ENCODE results near the gene CSNK2A1. TPM values are rescaled to one million over a fixed set of nuclear protein-coding genes. Genes with fewer than 3 reads are reported as not detected.

Gene CSNK2A1
- total and polyA plus RNA-seq, 2 donors (not counting 3 experiments of a cell fraction or from before 2014, with no cell fraction given) = 68.4 to 142 TPM

GRCh38 chr20:432677-433299, 110.8 kb downstream of the CSNK2A1 start:
- no peaks in the 10 kb centered on the region for H4K20me1 ChIP-seq (replicated peaks; ENCODE audit: control insufficient read depth, extremely low read depth, insufficient read depth, low read length)
- DNase-seq (ENCODE audit: low read depth, low spot score) (no peak), FAIRE-seq (no peak)
- no peaks in the 10 kb centered on the region for H3K27me3 ChIP-seq (ENCODE audit: control insufficient read depth in 2 of 2, insufficient read depth in 2 of 2, low read length in 2 of 2)
- no peak overlapping the region for H3K27ac ChIP-seq (ENCODE audit: insufficient read depth, low read depth, low read length)
- ChIA-PET CTCF (interaction anchor here (1.4 to 5.3 kb wide), 4 partner anchors 61 to 306 kb away, joined by 5 to 120 read pairs (median 26); no protein-coding TSS in a partner anchor), POLR2A (no interaction called here)
- BruUV-seq (replicated peaks) = no TSS peak
- H3K9ac ChIP-seq (replicated peaks; ENCODE audit: extremely low read depth, insufficient read depth, low read length) = no peak overlapping the region
- H2AFZ ChIP-seq (ENCODE audit: low read depth, low read length) = no peak overlapping the region
- H3K9me1 ChIP-seq (replicated peaks; ENCODE audit: control insufficient read depth, extremely low read depth, insufficient read depth, low read length) = no peaks in the 10 kb centered on the region
- H3K4me3 ChIP-seq (replicated peaks in 1 of 3; ENCODE audit: insufficient read depth in 1 of 3, low read depth in 1 of 3, low read length in 3 of 3) = no peak overlapping the region
- no peak overlapping the region for H3K4me2 ChIP-seq (ENCODE audit: insufficient read depth, low read length)
- dilution Hi-C loops (cut with MboI; ENCODE audit: extremely low pct_ligation_motif_present, low sequenced_read_pairs) = no loop called here
- H3K36me3 ChIP-seq (ENCODE audit: control insufficient read depth in 2 of 2, extremely low read depth in 1 of 2, insufficient read depth in 2 of 2, low read length in 2 of 2) = peaks cover 0 to 32% of the 10 kb centered on the region in 2 experiments
- no peaks in the 10 kb centered on the region for H3K9me3 ChIP-seq (replicated peaks; ENCODE audit: control insufficient read depth, insufficient read depth, low read length)
- H3K4me1 ChIP-seq (ENCODE audit: control insufficient read depth, extremely low read depth, insufficient read depth, low read length) = no peaks in the 10 kb centered on the region
- H3K79me2 ChIP-seq (ENCODE audit: control insufficient read depth, insufficient read depth, low read length) = no peaks in the 10 kb centered on the region
- intact Hi-C loops (cut with micrococcal nuclease) = no loop called here
- peak; percentile 44 for TF ChIP-seq POLR2AphosphoS5 (IDR thresholded peaks at IDR 0.05; ENCODE audit: insufficient read depth, low read depth, low read length)
- TF ChIP-seq MYC (IDR thresholded peaks at IDR 0.05; ENCODE audit: low read depth, low read length) = no peak

GRCh38 chr20:432208-432607, 111.4 kb downstream of the CSNK2A1 start:
- POLR2A ChIA-PET = no interaction called here
- CTCF ChIA-PET = interaction anchor here (0.8 to 5.3 kb wide), 15 partner anchors 22 to 306 kb away, joined by 4 to 120 read pairs (median 9); partner anchors contain the start of genes NRSN2, SOX12 and TRIB3

More at GRCh38 chr20:432208-432607, 111.4 kb downstream of the CSNK2A1 start:
- H3K9ac ChIP-seq (replicated peaks; ENCODE audit: extremely low read depth, insufficient read depth, low read length) = no peak overlapping the region
- intact Hi-C loops (cut with micrococcal nuclease) (no loop called here), dilution Hi-C loops (cut with MboI; ENCODE audit: extremely low pct_ligation_motif_present, low sequenced_read_pairs) (no loop called here)
- no peaks in the 10 kb centered on the region for H3K79me2 ChIP-seq (ENCODE audit: control insufficient read depth, insufficient read depth, low read length)
- H3K4me3 ChIP-seq (replicated peaks in 1 of 3; ENCODE audit: insufficient read depth in 1 of 3, low read depth in 1 of 3, low read length in 3 of 3) = no peak overlapping the region
- peaks cover 0 to 35% of the 10 kb centered on the region in 2 experiments for H3K36me3 ChIP-seq (ENCODE audit: control insufficient read depth in 2 of 2, extremely low read depth in 1 of 2, insufficient read depth in 2 of 2, low read length in 2 of 2)
- no peak overlapping the region for H2AFZ ChIP-seq (ENCODE audit: low read depth, low read length)
- no peak for FAIRE-seq
- no peaks in the 10 kb centered on the region for H3K9me3 ChIP-seq (replicated peaks; ENCODE audit: control insufficient read depth, insufficient read depth, low read length)
- DNase-seq (ENCODE audit: low read depth, low spot score) = no peak
- no TSS peak for BruUV-seq (replicated peaks)
- H3K4me2 ChIP-seq (ENCODE audit: insufficient read depth, low read length) = no peak overlapping the region
- H3K27me3 ChIP-seq (ENCODE audit: control insufficient read depth in 2 of 2, insufficient read depth in 2 of 2, low read length in 2 of 2) = no peaks in the 10 kb centered on the region
- H3K9me1 ChIP-seq (replicated peaks; ENCODE audit: control insufficient read depth, extremely low read depth, insufficient read depth, low read length) = no peaks in the 10 kb centered on the region
- no peaks in the 10 kb centered on the region for H4K20me1 ChIP-seq (replicated peaks; ENCODE audit: control insufficient read depth, extremely low read depth, insufficient read depth, low read length)
- no peak overlapping the region for H3K27ac ChIP-seq (ENCODE audit: insufficient read depth, low read depth, low read length)
- H3K4me1 ChIP-seq (ENCODE audit: control insufficient read depth, extremely low read depth, insufficient read depth, low read length) = no peaks in the 10 kb centered on the region
- no peak for TF ChIP-seq MYC (IDR thresholded peaks at IDR 0.05; ENCODE audit: low read depth, low read length)
- no peak for TF ChIP-seq GATA2 (IDR thresholded peaks at IDR 0.05; ENCODE audit: insufficient read depth, insufficient read length, low read depth, low read length)
- TF ChIP-seq MAX (IDR thresholded peaks at IDR 0.05; ENCODE audit: insufficient read depth, insufficient read length) = no peak
- TF ChIP-seq POLR2A (IDR thresholded peaks at IDR 0.05; ENCODE audit: low read depth, low read length) = no peak
- TF ChIP-seq JUN (IDR thresholded peaks at IDR 0.05; ENCODE audit: borderline replicate concordance, insufficient read depth, insufficient read length, low read depth) = no peak
- no peak for TF ChIP-seq EZH2 (IDR thresholded peaks at IDR 0.05; ENCODE audit: borderline replicate concordance, low read depth, low read length, severe bottlenecking)
- TF ChIP-seq CTCF (IDR thresholded peaks at IDR 0.05; ENCODE audit: extremely low read depth in 1 of 2, insufficient read depth in 1 of 2, low read depth in 1 of 2, low read length in 2 of 2) = no peak
- TF ChIP-seq FOS (IDR thresholded peaks at IDR 0.05; ENCODE audit: borderline replicate concordance, insufficient read depth, low read length) = no peak
- TF ChIP-seq POLR2AphosphoS5 (IDR thresholded peaks at IDR 0.05; ENCODE audit: insufficient read depth, low read depth, low read length) = no peak

All from endothelial cell of umbilical vein (primary cell).